ENCODE results near the gene RTTN.
"Not testable (repeated sequence)": the region's sequence is repeated elsewhere in the genome, so short reads cannot be mapped to it uniquely, and the experiment has no call there.

RTTN gene, protein sequence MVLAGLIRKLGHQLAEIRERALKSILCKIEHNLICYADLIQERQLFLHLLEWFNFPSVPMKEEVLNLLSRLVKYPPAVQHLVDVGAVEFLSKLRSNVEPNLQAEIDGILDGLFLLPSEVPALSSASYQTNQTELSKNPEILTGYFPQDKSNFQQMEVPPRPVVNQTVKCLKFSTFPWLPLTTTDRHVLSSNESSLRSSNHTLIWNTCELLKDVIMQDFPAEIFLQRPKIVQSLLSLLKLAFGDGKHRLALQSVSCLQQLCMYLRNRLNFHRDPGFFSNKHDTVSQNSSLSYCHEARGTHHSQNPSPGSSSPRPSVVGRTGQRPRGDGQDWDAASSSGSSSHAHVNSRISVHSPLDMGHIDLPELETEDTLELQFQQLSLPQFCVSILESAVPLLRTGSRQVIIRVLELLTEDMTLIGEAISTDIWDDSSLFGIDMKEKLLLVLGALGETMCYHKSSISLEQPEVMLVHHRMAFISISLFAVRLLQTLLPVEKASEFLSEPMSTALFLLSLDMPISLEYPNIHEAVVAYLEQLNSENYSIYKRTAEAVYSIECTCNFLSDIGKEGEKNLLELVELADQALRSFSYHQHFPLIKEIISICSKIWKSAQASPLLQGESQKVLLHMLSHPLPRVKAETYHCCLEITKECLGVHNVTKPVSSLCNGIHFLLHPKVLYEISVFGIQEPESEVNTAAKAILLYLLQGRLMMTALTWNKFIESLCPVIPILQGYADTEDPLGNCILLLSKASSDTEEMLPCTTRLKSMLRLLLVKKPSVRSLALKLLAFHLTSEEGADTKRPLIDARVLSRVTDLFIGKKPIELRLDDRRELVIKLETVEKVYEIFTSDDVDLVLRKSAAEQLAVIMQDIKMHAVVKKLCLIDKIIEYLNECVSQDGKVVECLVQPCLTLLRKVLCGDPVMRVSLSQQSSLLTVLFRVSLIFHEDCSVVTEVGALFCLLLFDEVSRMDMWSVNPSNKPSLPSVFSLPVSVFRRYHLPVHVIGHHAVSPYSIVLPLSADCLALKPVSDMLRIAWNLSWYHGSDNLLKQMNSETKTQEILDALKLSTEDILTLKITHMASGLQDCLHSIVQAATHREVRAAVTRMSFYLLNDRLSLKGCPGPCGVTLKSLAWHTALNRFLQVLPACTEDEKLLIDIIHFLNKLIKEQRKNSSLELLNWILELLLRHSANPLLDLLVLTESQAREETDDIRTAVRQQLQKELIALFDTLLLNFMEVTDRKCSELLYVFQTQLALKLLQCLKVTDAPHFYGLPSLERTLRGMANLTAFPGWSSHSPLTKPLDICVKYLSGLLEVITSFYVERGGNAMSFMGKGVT (N-terminal part only)

DNA sequence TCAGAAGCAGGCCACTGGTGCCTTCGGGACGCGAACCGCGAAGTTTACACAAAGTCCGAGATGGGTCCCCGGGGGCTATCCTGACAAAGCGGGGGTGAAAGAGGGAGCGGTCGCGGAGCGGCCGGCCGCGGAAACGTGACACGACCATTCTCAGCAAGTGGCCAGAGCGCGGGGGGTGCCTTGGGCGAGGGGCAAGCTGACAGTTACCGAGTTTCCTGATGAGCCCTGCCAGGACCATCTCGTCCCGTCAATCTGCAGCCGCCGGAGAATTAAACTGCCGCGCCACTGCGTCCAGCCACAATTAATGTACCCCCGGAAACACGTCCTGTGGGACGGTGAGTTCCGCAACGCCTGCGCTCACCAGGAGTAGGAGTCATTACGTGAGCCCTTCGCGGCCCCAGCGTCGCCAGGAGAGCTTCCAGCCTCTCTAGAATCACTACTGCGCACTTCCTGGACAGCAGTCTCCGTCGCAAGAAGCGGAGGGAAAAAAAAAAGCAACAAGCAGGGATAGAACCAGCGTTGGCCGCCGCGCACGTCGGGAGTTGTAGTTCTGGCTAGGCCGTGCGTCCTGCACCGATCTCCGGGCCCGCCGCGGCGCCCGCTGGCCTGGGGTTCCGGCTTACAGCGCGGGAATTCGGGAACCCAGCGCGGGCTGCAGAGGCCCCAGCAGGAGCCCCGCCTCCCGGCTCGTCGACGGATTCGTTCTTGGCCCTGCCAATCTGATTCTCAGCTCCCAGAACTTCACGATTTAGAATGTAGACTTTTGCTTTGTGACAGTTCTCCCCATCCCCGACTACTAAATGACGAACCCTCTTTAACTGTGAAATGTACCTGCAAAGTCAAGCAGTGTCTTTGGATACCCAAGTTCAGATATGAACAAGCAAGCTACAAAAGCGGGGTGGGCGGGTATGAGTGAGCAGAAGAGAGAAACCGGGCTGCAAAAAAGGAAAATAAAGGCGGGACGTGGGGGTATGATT lies at the start of gene RTTN:
RTTN (minus strand) TSS at position 267 of the 977 bp plus-strand sequence; CDS start at position 238, 29 bp downstream.
- peak; percentile 79 for DNase-seq

GRCh38 chr18:70250781-70251180 lies 45.3 kb upstream of the RTTN start:
- DNase-seq, result no peak

DNA sequence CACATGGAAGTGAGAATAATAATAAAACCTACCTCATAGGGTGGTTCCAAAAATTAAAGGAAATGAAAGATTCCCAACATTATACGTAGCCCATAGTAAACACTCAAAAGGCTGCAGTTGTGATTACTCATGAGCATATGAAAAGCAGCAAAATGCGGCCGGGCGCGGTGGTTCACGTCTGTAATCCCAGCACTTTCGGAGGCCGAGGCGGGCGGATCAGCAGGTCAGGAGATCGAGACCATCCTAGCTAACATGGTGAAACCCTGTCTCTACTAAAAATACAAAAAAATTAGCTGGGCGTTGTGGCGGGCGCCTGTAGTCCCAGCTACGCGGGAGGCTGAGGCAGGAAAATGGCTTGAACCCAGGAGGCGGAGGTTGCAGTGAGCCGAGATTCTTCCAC lies 44.4 kb upstream of the RTTN start:
- not testable (repeated sequence) for DNase-seq

GRCh38 chr18:70249118-70249517 lies 43.6 kb upstream of the RTTN start:
- no peak for DNase-seq

DNA sequence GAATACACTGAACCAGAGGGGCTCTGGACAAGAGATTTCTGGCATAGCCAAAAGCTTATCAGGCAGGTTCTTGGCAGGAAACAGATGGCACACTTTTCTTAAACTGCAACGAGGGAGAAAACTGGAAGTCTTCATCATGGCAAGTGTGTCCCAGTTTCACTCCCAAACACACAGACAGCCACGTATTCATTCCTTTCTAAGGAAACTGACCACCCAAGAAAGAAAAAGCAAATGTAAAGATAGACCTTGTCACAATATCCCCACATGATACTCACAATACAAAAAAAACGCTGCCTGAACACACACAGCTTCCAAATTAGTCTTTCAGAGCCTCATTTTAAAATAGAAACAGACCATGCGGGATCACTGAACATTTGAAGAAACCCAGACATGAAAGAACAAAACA lies 40.6 kb upstream of the RTTN start:
- DNase-seq, result no peak

GRCh38 chr18:70243131-70243929 lies 37.8 kb upstream of the RTTN start:
- DNase-seq, result no peak

DNA sequence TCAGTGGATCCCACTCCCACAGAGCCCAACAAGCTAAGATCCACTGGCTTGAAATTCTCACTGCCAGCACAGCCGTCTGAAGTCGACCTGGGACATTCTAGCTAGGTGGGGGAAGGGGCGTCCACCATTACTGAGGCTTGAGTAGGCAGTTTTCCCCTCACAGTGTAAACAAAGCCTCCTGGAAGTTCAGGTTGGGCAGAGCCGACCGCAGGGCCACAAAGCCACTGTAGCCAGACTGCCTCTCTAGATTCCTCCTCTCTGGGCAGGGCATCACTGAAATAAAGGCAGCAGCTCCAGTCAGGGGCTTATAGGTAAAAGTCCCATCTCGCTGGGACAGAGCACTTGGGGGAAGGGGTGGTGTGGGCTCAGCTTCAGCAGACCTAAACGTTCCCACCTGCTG lies 31.4 kb upstream of the RTTN start:
- DNase-seq, result not testable (repeated sequence)

- DNase-seq, result no peak
Observed at GRCh38 chr18:70235478-70235877, 30.0 kb upstream of the RTTN start.

DNA sequence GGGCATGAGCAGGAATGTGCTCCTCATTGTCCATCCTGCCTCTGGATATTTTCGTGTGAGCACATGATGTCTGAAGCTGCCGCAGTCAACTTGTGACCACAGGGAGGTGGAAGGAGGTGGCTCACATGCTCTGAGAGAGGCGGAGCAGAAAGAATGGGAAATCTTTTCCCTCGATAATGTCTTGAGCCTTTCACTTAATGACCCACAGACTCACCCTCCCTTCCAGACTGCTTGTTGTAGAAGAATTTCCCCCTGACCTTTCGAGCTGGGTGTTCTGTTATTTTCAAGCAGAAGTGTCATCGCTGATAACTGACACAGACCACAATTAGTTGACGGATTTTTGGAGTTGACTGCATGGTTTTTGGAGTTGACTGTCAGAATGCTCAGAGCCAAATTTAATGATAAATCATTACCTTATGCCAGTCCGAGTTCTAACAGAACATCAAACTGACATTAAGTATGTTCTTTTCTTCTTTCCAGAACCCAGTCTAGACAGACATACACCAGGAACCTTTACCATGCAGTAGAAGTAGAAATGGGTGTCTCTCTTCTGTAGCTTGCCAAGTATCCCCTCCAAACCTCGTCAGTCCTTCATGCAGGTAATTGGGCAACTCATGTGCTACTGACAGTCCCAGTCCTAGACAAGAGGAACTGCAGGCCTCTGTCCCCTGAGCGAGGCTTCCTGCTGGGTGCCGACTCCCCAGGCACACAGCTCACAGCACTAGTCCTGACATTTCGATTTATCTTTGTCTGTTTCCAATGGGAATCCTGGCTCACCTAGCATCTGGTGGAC lies 29.4 kb upstream of the RTTN start:
- DNase-seq, result no peak

DNA sequence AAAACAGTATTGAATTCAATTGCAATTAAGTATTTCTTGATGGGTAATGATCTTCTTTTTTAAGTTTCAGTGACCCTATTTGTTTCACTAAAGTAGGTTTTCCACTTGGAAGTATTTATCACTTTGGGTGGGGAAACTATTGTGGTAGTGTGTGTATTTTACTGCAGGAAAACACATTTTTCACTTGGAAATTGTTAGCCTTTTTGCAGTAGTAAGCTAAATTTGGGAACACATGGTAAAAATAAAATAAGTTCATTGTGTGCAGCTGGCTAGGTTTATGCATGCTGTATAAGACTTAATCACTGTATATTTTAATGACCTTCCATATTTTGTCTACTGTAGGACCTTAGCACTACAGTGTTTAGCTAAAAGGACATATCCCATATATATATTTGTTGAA lies 28.5 kb upstream of the RTTN start:
- no peak for DNase-seq

DNA sequence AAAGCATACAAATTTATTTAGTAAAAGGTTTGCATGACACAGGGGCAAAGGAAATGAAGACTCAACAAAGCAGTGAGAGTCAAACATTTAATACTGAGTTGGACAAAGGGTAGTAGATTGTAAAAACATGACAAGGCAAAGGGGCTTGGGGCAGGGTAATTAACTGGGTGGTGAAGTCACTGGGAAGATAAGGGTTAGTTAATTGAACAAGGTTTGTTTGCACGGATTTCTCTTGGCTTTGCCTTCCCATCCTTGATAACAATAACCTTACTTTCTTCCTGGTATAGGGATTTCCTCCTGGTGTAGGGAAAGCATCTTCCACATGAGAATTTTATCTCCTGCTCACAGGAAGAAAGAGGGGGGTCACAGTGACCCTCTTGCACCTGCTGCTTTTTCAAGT lies 26.8 kb upstream of the RTTN start:
- DNase-seq, result no peak

DNA sequence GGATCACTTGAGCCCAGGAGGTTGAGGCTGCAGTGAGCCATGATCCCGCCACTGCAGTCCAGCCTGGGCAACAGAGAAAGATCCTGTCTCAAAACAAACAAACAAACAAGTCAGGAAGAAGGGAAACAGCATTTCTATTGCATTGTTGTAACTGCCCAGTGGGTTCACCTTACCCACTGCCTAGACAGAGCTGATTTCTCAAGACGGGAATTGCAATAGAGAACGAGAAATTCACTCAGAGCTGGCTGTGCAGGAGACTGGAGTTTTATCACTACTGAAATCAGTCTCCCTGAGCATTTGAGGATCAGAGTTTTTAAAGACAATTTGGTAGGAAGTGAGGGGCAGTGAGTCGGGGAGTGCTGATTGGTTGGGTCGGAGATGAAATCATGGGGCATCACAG lies 24.2 kb upstream of the RTTN start:
- no peak for DNase-seq

GRCh38 chr18:70228536-70228935 lies 23.0 kb upstream of the RTTN start:
- DNase-seq, result no peak

DNA sequence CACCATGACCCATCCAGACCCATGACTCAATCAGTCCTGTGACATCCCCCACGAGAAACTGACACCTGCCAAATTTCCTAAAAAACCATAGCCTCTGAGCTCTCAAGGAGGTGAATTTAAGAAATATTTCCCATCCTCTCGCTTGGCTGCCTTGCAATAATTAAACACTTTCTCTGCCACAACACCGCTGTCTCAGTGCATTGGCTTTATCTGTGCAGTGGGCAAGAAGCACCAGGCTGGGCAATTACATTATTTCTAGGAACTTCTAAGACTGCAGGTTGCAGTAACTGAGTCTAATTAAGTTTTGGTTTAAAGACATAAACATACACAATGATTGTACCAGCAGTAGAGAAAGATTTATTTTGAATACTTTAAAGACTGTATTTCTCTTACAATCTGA lies 22.0 kb upstream of the RTTN start:
- DNase-seq, result no peak

DNA sequence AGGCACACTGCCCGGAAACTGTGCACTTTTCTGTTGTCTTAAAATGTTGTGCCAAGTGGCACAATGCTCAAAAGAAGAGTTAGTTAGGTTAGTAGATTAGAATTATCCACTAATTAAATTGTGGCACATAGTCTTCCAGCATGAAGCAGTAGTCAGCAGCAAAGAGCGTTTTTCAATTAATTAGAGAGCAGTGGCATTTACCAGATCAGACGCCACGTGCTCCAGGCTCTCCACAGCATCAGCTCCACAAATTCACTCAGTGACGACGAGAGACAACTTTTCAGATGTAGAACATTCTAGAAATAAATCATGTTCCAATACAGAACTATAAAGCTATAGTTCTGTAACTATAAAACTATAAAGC lies 16.4 kb upstream of the RTTN start:
- no peak for DNase-seq

DNA sequence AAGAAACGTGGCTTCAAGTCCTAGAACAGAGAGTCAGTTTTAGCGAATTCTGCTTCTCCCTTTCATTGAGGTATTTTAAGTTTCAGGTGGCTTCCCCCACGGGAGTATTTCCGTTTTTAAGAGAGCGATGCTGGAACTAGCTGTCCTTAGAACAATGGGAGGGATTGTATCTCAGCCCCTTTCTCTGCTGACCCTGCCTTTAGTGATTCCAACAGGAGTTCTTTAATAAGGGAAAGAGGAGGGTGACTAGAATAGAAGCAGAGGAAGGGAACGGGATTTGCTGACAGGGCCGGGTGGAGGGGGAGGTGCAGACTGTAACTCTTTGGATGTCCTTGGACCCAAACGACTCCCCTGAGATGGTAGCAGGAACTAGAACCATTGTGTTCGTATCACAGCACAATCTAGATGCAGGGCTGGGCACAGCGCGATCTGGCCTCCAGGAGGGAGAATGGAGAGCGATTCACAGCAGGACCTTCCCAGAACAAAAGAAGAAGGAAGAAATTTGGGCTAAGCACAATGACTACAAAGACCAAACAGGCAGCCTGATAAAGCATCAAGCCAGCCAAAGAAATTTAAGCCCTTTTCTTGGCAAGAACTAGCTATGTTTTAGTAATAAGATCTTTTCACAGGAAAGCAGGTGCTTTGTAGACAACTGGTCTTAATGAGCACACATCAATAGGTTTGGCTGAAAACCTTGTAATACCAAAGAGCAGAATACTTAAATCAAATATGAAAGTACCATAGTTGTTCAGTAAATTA lies 15.8 kb upstream of the RTTN start:
- DNase-seq, result no peak

DNA sequence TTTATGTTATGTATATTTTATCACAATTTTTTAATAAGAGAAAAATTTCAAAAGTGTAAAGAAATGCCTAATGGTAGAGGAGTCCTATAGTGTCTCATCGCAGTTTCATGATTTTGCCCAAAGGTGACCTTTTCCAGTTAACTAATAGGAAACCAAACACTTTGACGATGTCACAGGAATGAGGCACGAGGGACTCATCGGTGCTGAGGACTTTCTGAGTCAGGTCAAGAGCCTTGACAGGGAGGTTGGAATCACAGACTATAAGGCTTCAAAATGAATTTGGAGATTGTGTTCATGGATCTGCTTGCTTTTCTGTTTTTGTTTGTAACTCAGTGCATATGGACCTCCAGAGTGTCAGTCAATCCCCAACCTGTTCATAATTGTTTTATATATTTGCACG lies 15.1 kb upstream of the RTTN start:
- DNase-seq, result no peak

GRCh38 chr18:70219688-70220087 lies 14.2 kb upstream of the RTTN start:
- DNase-seq, result no peak

DNA sequence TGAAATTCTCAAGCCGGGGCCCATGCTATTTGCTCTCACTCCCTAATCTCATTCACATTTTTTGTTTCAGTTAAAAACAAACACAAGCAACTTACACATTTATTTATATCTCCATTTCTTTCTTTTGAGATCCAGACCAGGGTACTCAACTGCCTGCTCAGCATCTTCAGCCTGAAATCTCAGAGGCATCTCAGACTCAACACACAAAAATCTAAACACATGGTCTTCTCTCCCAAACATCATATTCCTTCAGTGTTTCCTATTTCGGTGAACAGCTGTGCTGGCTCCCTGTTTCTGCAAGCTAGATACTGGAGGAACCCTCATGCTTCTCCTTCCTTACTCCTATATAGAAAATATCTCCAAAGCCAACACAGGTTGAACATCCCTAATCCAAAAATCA lies 11.3 kb upstream of the RTTN start:
- DNase-seq, result no peak
